ENCODE results near the gene PDE6D.

GRCh38 chr2:231688719-231689118 is 92.4 kb downstream of the PDE6D start:
- TF ChIP-seq CTCF (IDR thresholded peaks at IDR 0.05; ENCODE audit: low read depth, low read length), result no peak
- no peak for TF ChIP-seq EZH2phosphoT487 (IDR thresholded peaks at IDR 0.05; ENCODE audit: low read depth)

All from OCI-LY3 (cell line).